ENCODE data around the gene NELL2.

GRCh38 chr12:44574586-44574985 lies 301.5 kb downstream of the NELL2 start:
- TF ChIP-seq CTCF (IDR thresholded peaks at IDR 0.05): no peak
- TF ChIP-seq POLR2AphosphoS5 (IDR thresholded peaks at IDR 0.05; ENCODE audit: insufficient read depth in 1 of 2, low read depth in 1 of 2): no peak

Measured in vagina (tissue), 2 donors.